Lung (tissue), 12 donors: ENCODE measurements around the gene C2CD3. TPM values are rescaled to one million over a fixed set of nuclear protein-coding genes. Genes with fewer than 3 reads are reported as not detected.
"Not testable (repeated sequence)": the region's sequence is repeated elsewhere in the genome, so short reads cannot be mapped to it uniquely, and the experiment has no call there.

Experiments used
- ATAC-seq: fragments of 200-7000 bp; cut with Tn5 transposase; one replicate; pipeline ENCODE4 v1.9.1; 2020; ENCODE audit warnings: moderate number of reproducible peaks; ENCODE audit not compliant: insufficient read depth, low FRiP score
- DNase-seq, 3 donors: peaks; one replicate each; pipeline ENCODE4 v3.0.0-alpha.2; 2013 to 2017
- H3K27ac ChIP-seq, 2 donors: one replicate each; pipeline ENCODE4 v1.5.1; 2013; ENCODE audit warnings: mild to moderate bottlenecking in 2 of 2, moderate library complexity in 2 of 2, control low read depth in 1 of 2, inconsistent platforms in 1 of 2, low read depth in 1 of 2, low read length in 1 of 2
- H3K27me3 ChIP-seq, 3 donors: one replicate each; pipeline ENCODE4 v1.5.1; 2013; ENCODE audit warnings: low read length in 2 of 3; ENCODE audit not compliant: control insufficient read depth in 3 of 3, insufficient read depth in 3 of 3
- H3K36me3 ChIP-seq, 4 donors: one replicate each; pipeline ENCODE4 v1.5.1; 2013; ENCODE audit warnings: low read length in 4 of 4, mild to moderate bottlenecking in 1 of 4, moderate library complexity in 1 of 4; ENCODE audit not compliant: control insufficient read depth in 4 of 4, insufficient read depth in 4 of 4
- H3K4me1 ChIP-seq, 5 donors: one replicate each; pipeline ENCODE4 v1.5.1; 2013; ENCODE audit warnings: low read length in 5 of 5, mild to moderate bottlenecking in 2 of 5, moderate library complexity in 1 of 5; ENCODE audit not compliant: control insufficient read depth in 5 of 5, insufficient read depth in 5 of 5
- H3K4me3 ChIP-seq: one replicate; pipeline ENCODE4 v1.5.1; 2013; ENCODE audit warnings: mild to moderate bottlenecking, control low read depth, moderate library complexity
- H3K9ac ChIP-seq, 2 donors: one replicate each; pipeline ENCODE4 v1.5.1; 2013; ENCODE audit warnings: low read length in 2 of 2, control low read depth in 1 of 2; ENCODE audit not compliant: insufficient read depth in 1 of 2
- H3K9me3 ChIP-seq, 4 donors: one replicate each; pipeline ENCODE4 v1.5.1; 2013; ENCODE audit warnings: low read length in 3 of 4, mild to moderate bottlenecking in 1 of 4, moderate library complexity in 1 of 4; ENCODE audit not compliant: control insufficient read depth in 4 of 4, insufficient read depth in 3 of 4
- CTCF ChIP-seq: IDR thresholded peaks from 2 replicates; pipeline ENCODE4 v1.5.1; 2012; ENCODE audit warnings: mild to moderate bottlenecking; ENCODE audit errors: control extremely low read depth, extremely low read depth
- WGBS, 2 donors: extraction: QIAGEN DNeasy Blood & Tissue Kit; methylation state at CpG; one replicate each; pipeline ENCODE4 v1.1.7; 2013; 5-methylcytosine and 5-hydroxymethylcytosine counted together
- polyA plus RNA-seq, 2 donors: library from polyadenylated mRNA; stranded (reverse); fragments of 200-250 nt; gene quantifications; one replicate each; pipeline ENCODE4 v1.2.1, GENCODE V29; 2013
- total RNA-seq, 2 donors: library from RNA; depleted of rRNA in 1 of 2; stranded (reverse); fragments of >200 nt in 1 of 2; gene quantifications; one replicate each; pipeline ENCODE4 v1.2.1, GENCODE V29; 2014 to 2021
- donor health status: control.
- donor health status: control.
- donor health status: Bipolar disorder and iron deficiency.
- donor health status: healthy.
- donor health status: DM: yes; HTN: yes; CAD: no.

Gene C2CD3
- total and polyA plus RNA-seq, 4 donors = 10.2 to 31.3 (median 20.7) TPM

- Histone ChIP-seq H3K27me3 (no peaks in the 10 kb centered on the region), H3K27ac (no peak overlapping the region), H3K9ac (no peak overlapping the region), H3K36me3 (peaks cover 5 to 34% (median 14%) of the 10 kb centered on the region in 4 donors), H3K9me3 (no peaks in the 10 kb centered on the region), H3K4me1 (peaks cover 0 to 15% (median 0%) of the 10 kb centered on the region in 5 donors), H3K4me3 (no peak overlapping the region)
- DNase-seq (peak; percentile 40 to 82 (median 62)), ATAC-seq (no peak)
- WGBS, 2 donors = 71 to 86% methylated on average over 6 of the region's 6 CpGs
- TF ChIP-seq CTCF = no peak
Measured at GRCh38 chr11:74069146-74070046, 101.4 kb downstream of the C2CD3 start.

GRCh38 chr11:74066663-74067062 is 104.1 kb downstream of the C2CD3 start:
- not testable (repeated sequence) for H3K9ac ChIP-seq, H3K27ac ChIP-seq, ATAC-seq, H3K9me3 ChIP-seq, H3K4me3 ChIP-seq, H3K27me3 ChIP-seq
- DNase-seq = peak in 1 of 3 donors; percentile 15
- Histone ChIP-seq H3K36me3 (peaks cover 0 to 23% (median 2%) of the 10 kb centered on the region in 4 donors), H3K4me1 (peaks cover 0 to 15% (median 0%) of the 10 kb centered on the region in 5 donors)

- H3K36me3 ChIP-seq = peaks cover 0 to 16% (median 0%) of the 10 kb centered on the region in 4 donors
- H3K27me3 ChIP-seq, H3K4me1 ChIP-seq, ATAC-seq, H3K27ac ChIP-seq, H3K9me3 ChIP-seq, DNase-seq, H3K9ac ChIP-seq, H3K4me3 ChIP-seq: not testable (repeated sequence)
- 75 to 99% methylated on average over 2 to 3 of the region's 3 CpGs for WGBS, 2 donors
Measured at GRCh38 chr11:74065534-74065933, 105.3 kb downstream of the C2CD3 start.

- 56 to 79% methylated on average over 1 of the region's 1 CpG for WGBS, 2 donors
- ATAC-seq, H3K36me3 ChIP-seq, H3K9me3 ChIP-seq, H3K4me1 ChIP-seq, H3K9ac ChIP-seq, H3K27me3 ChIP-seq, H3K4me3 ChIP-seq, DNase-seq, H3K27ac ChIP-seq: not testable (repeated sequence)
Measured at GRCh38 chr11:74063628-74064027, 107.2 kb downstream of the C2CD3 start.

- ATAC-seq = not testable (repeated sequence)
Measured at GRCh38 chr11:74061599-74061998, 109.2 kb downstream of the C2CD3 start.

More at GRCh38 chr11:74061599-74061998, 109.2 kb downstream of the C2CD3 start:
- WGBS, 2 donors = 97 to 98% methylated on average over 4 of the region's 4 CpGs
- H3K4me1 ChIP-seq, H3K9ac ChIP-seq, H3K36me3 ChIP-seq, H3K27me3 ChIP-seq, DNase-seq, H3K9me3 ChIP-seq, H3K27ac ChIP-seq, H3K4me3 ChIP-seq: not testable (repeated sequence)
